Measurements from ENCODE around the gene DDX41. TPM values are rescaled to one million over a fixed set of nuclear protein-coding genes. Genes with fewer than 3 reads are reported as not detected.

DDX41 gene
- total RNA-seq, 1 donor from 2014 or later = 117 TPM

DNA sequence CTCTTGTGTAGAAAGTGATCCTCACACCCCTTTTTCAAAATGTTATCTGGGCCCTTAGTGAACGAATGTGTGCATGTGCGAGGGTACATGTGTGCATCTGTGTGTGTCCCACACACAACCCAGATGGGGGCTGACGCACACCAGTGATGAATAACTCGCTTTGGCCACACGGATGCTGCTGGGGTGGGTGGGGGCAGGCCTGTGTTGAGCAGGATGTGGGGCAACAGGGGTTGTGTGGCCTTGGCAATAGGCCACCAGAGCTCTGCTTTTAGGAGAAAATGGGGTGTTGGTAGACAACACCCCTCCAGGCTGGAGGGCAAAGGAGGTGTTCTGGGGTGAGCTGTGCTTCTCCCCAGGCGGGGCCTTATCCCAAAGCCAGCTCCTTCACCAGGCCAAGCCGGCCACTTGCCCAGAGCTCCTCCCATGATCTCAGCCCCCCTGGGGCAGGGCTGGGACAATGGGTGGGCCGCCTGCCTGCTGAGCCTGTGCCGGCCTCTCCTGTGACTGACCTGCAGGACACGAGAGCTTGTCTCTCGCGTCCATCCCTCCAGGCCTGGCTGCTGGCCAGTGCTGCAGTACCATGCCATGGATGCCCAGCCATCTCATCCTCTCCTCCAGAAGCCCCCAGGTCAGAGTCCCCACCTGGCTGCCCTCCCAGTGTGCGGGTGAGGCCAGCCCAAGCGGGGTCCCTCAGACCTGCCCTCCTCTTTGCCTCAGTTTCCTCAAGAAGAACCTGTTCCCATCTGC is 45.0 kb downstream of the DDX41 start:
- DNase-seq (ENCODE audit: low spot score in 2 of 2) = no peak
- Histone ChIP-seq H3K4me3 (peak overlapping the region; percentile 91 to 94), H3K27ac (peak overlapping the region; percentile 91), H3K36me3 (peaks cover 15% of the 10 kb centered on the region in 2 donors), H3K9me3 (no peaks in the 10 kb centered on the region), H3K4me1 (peaks cover 26 to 62% of the 10 kb centered on the region in 2 donors), H3K27me3 (no peaks in the 10 kb centered on the region)
- intact Hi-C loops (cut with DNase I) = no loop called here
- TF ChIP-seq, protein P1, sequence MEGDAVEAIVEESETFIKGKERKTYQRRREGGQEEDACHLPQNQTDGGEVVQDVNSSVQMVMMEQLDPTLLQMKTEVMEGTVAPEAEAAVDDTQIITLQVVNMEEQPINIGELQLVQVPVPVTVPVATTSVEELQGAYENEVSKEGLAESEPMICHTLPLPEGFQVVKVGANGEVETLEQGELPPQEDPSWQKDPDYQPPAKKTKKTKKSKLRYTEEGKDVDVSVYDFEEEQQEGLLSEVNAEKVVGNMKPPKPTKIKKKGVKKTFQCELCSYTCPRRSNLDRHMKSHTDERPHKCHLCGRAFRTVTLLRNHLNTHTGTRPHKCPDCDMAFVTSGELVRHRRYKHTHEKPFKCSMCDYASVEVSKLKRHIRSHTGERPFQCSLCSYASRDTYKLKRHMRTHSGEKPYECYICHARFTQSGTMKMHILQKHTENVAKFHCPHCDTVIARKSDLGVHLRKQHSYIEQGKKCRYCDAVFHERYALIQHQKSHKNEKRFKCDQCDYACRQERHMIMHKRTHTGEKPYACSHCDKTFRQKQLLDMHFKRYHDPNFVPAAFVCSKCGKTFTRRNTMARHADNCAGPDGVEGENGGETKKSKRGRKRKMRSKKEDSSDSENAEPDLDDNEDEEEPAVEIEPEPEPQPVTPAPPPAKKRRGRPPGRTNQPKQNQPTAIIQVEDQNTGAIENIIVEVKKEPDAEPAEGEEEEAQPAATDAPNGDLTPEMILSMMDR (IDR thresholded peaks at IDR 0.05) = no peak

DNA sequence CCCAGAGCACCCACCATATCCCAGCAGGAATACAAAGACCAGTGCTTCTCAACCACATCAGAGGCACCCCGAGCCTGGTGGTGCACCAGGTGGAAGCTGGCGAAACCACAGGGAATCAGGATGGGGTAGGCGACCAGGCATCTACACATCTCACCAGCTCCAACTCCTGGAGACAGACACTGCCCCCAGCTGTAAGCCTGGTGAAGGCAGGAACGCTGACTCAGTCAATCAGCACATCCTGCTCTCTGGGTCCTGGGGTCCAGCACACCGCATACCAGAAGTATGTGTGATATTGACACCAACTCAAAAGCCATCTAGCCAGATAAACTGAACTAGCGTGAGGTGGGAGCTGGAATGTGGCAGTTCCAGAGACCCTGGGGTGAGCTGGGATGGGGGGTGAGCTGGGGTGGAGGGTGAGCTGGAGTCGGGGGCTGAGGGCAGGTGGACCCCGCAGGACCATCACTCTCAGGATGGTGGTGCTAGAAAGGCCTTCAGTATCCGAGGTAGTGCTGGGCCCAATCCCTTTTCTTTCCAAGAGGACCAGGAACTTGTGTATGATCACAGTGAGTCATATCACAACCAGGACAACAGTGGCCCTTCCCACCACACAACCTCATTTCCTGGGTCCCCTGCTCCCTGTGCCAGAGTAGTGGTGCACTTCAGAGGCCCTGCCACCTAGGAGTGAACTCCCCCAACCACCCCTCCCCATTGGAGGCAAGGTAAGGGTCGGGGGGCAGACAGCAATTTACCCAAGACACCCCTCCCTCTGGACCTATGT is 45.8 kb downstream of the DDX41 start:
- TF ChIP-seq, protein P1 (IDR thresholded peaks at IDR 0.05) = no peak
- intact Hi-C loops (cut with DNase I) = no loop called here
- no peak for DNase-seq (ENCODE audit: low spot score in 2 of 2)
- H3K9me3 ChIP-seq = no peaks in the 10 kb centered on the region
- no peaks in the 10 kb centered on the region for H3K27me3 ChIP-seq
- peak overlapping the region in 1 of 2 donors; percentile 91 for H3K4me3 ChIP-seq
- H3K4me1 ChIP-seq = peaks cover 26 to 54% of the 10 kb centered on the region in 2 donors
- H3K27ac ChIP-seq = peak overlapping the region; percentile 91
- H3K36me3 ChIP-seq = peaks cover 23 to 24% of the 10 kb centered on the region in 2 donors

DNA sequence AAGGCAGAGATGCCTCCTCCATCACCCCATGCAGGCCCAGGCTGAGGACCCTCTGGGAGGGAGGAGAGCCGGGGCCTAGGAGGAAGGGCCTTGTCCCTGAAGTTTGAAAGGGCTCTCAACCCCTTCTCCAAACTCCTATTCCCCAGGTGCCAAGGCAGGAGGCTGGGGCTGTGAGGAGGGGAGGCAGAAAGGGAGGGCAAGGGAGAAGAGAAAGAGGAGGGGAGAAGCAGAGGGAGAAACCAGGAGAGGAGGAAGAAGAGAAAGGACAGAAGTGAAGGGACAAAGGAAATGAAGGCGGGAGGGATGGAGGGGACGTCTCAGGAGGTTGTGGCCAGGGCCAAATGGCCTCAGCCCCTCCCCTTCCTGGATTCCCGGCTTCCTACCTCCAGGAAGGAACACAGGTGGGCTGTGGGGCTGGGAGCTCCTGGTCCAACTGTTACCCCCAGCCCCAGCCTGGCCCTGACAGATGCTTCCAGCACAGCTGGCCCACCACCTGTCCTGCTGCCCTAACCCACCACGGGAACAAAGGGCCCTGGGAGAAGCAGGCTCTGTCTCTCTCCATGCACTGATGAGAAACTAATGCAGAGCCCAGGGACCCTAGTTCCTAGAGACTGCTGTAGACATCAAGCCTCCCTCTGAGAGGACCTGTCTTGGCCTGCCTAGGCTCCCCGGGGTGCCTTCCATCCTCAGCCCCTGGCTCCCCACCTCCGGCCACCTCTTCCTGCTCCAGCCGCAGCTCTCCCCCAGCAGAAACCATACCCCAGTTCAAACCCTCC is 46.8 kb downstream of the DDX41 start:
- intact Hi-C loops (cut with DNase I) = no loop called here
- no peak for DNase-seq (ENCODE audit: low spot score in 2 of 2)
- H3K36me3 ChIP-seq = peaks cover 31 to 33% of the 10 kb centered on the region in 2 donors
- H3K9me3 ChIP-seq = no peaks in the 10 kb centered on the region
- no peaks in the 10 kb centered on the region for H3K27me3 ChIP-seq
- no peak overlapping the region for H3K4me3 ChIP-seq
- peak overlapping the region; percentile 54 to 91 for H3K27ac ChIP-seq
- H3K4me1 ChIP-seq = peaks cover 25 to 44% of the 10 kb centered on the region in 2 donors
- TF ChIP-seq, protein P1 (IDR thresholded peaks at IDR 0.05) = no peak

DNA sequence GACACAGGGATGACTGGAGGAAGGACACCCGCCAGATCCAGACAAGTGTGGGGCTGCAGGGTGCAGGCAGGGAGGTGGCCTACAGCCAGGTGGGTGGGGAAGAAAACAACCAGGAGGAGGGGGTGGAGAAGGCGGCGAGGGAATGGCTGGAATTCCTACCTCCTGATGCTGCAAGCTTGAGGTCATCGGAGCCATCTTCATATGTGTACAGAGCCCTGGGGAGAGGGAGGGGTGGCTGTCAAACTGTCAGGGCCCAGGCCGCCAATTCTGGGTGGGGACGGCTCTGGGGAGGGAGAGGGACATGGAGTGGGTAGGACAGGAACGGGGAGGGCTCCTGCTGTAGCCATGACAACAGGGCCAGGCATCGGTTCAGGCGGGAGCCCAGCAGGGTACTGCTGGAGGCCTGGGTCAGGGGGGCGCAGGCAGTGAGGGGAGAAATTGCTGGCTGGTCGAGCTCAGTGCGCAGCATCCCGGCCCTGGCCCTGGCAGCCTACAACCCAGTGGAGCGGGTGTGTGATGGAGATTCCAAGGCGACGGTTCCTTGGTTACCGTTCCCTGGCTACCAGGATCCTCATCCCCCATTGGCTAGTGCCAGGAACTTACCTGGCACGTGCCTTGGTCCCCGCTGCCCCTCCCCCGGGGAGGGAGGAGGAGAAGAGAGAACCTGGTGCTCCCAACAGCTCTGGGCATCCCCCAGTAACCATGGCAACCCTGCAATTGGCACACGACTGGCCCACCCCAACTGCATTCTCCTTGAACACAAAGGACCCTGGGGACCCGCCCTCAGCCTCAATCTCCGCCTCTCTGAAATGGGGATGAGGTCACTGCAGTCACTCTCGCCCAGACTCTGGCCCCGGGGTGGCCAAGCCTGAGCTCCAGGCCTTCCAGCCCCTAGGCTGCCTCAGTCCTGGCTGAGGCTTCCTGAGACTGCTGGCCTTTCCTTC is 47.8 kb downstream of the DDX41 start:
- H3K36me3 ChIP-seq = peaks cover 31 to 33% of the 10 kb centered on the region in 2 donors
- TF ChIP-seq, protein P1 (IDR thresholded peaks at IDR 0.05) = no peak
- H3K4me1 ChIP-seq = peaks cover 24 to 36% of the 10 kb centered on the region in 2 donors
- no peak overlapping the region for H3K4me3 ChIP-seq
- H3K27me3 ChIP-seq = no peaks in the 10 kb centered on the region
- H3K27ac ChIP-seq = peak overlapping the region; percentile 54 to 91
- intact Hi-C loops (cut with DNase I) = no loop called here
- H3K9me3 ChIP-seq = no peaks in the 10 kb centered on the region
- no peak for DNase-seq (ENCODE audit: low spot score in 2 of 2)

DNA sequence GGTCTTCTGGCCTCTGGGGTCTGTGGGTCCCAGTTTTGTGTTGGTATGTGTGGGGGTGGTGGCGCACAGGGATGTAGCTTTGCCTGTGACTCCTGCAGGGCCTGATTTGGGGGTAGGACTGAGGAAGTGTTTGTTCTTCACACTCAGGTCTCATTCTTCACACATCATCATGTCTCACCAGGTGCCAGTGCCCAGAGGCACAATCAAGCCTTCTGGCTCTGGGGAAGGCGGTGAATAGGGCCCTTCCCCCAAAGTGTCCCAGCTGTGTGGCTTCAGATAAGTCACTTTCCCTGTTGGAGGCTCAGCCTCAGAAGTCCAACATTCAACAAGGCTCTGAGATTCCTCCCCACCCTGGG is 48.5 kb downstream of the DDX41 start:
- H3K27ac ChIP-seq = peak overlapping the region; percentile 54 to 91
- intact Hi-C loops (cut with DNase I) = no loop called here
- peaks cover 31 to 33% of the 10 kb centered on the region in 2 donors for H3K36me3 ChIP-seq
- TF ChIP-seq, protein P1 (IDR thresholded peaks at IDR 0.05) = no peak
- H3K4me3 ChIP-seq = no peak overlapping the region
- H3K9me3 ChIP-seq = no peaks in the 10 kb centered on the region
- no peaks in the 10 kb centered on the region for H3K27me3 ChIP-seq
- peaks cover 24 to 34% of the 10 kb centered on the region in 2 donors for H3K4me1 ChIP-seq
- DNase-seq (ENCODE audit: low spot score in 2 of 2) = no peak
